ENCODE data around the gene WFS1.

WFS1 gene

DNA sequence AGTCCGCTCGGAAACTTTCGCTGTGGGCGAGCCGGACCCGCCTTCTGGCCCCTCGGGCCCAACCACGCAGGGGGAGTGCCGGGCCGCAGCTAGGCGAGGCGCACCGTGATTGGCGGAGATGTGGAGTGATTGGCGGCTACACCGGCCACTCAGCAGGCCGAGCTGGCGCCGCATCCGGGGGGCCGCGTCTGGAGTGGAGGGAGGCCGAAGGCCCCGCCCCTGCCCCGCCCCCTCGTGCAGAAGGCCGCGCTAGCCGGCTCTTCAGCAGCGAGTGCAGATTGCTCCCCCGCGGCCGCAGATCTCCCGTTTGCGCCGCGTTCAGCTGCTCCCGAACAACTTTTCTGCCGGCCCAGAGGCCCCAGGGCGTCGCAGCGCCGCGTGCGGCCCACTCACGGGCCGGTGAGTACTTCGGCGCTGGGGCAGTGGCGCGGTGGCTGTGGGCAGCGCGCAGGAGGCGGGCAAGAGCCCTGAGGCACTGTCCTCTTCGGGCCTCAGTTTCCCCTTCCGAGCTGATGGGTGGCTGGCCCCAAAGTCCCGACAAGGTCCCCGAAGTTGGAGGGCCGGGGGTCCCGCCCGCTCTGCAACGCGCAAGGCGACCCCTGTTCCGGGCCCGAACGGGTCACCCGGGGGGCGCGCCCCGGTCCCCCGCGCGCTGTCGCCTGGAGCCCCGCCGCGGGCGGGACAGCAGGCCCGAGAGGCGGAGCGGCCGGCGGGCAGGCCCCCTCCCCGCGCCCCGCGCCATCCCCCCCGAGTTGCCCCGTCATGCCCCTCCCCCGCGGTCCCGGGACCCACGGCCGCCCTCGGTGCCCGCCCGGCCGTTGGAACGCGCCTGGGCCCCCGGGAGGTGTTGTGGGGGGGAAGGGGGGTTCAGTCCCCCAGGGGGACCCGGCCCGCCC lies at the start of gene WFS1:
Gene WFS1, plus strand, starts transcription at position 235 of the 896 bp plus-strand sequence. CDS start 7,606 bp downstream, outside the sequence.
- DNase-seq = peak; percentile 98

DNA sequence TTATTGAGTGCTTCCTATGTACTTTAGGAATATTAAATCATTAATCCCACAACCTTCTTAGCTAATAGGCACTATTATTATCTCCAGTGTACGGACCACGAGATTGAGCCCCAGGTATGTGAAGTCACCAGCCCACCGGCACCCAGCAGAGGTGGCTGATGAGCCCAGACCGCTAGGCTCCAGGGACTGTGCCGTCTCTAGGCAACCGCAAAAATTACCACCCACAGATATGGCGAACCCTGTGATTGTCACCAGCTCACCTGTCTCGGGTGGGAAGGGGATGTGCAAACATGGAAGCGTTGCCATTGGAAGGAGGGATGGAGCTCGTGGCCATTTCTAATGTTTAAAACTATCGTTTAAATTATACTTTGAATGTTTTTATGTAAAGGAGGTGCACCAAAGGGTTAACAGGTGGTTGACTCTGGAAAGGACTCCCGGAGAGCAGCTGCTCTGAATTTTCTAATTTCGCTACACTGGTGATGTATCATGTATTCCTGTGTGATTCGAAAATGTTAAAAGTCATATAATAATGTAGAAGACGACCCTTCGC lies 48.3 kb upstream of the WFS1 start:
- DNase-seq = no peak

- DNase-seq = peak; percentile 22 to 28
Measured at GRCh38 chr4:6221851-6222760, 47.5 kb upstream of the WFS1 start.

GRCh38 chr4:6222761-6223292 lies 46.8 kb upstream of the WFS1 start:
- no peak for DNase-seq

- no peak for DNase-seq
Measured at GRCh38 chr4:6224735-6225134, 44.9 kb upstream of the WFS1 start.

DNA sequence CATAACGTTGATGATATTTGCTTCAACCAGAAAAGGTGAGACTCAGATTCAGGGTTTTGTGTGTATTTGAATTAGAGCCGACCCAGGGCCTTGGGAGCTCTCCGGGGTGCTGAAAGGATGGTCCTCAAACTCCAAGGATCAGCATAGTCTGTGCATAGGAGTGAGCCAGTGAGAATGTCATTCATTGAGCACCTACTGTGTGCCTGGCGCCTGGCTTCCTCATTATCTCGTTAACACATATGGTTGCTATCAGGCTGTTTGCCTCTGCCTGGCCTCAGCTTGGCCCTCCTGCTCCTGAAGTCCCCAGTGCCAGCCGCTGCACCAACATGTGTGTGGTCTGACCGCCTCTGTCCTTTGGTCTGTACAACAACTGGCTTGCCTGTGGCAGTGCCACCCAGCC lies 44.2 kb upstream of the WFS1 start:
- peak in 1 of 2 donors; percentile 13 for DNase-seq

DNA sequence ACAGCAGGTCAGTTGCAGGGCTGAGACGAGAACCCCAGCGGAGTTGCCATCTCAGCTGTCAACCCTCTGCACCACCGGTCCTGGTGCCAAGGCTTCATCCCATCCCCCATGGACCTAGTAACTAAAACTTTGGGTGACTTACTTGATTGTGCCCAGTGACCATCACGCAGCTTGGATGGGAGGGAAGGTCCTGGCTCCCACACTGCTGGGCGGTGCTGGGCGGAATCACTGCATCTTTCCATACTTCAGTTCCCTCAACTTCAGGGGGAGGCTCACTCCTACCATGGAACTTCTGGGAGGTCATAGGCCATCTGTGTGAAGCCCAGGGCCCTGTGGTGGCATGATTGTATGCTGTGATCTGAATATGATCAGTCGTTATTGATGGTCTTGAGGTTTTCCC lies 43.1 kb upstream of the WFS1 start:
- DNase-seq = no peak

DNA sequence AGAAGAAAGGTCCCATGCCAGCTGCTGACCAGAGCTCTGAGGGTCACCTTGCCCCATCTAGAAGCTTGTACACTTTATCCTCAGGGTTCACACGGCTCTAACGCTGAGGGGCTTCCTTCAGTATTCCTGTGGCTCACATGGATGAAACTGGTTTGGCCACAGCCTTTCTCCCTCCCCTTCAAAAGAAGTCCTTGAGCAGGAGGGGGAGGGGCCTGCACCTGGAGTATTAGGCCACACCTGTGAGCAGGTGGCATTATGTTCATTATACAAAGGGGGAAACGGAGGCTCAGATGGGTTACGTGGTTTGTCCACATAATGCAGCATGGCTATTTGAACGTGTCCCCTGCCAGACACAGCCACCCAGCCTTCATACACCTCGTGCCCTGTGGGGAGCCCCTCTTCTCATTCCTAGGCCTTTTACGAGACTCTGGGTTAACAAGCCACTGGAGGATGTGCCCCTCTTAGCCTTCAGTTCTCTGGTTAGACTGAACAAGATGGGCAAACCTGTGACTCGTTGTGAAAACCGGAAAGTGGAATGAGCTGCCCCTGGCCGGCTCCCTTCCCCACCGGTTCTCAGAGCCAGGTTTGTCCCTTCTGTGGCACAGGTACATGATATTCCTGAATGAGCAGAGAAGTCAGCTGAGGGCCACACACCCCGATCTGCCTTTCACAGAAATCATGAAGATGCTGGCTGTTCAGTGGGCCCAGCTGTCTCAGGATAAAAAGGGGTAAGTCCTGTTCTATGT lies 42.1 kb upstream of the WFS1 start:
- no peak for DNase-seq

DNA sequence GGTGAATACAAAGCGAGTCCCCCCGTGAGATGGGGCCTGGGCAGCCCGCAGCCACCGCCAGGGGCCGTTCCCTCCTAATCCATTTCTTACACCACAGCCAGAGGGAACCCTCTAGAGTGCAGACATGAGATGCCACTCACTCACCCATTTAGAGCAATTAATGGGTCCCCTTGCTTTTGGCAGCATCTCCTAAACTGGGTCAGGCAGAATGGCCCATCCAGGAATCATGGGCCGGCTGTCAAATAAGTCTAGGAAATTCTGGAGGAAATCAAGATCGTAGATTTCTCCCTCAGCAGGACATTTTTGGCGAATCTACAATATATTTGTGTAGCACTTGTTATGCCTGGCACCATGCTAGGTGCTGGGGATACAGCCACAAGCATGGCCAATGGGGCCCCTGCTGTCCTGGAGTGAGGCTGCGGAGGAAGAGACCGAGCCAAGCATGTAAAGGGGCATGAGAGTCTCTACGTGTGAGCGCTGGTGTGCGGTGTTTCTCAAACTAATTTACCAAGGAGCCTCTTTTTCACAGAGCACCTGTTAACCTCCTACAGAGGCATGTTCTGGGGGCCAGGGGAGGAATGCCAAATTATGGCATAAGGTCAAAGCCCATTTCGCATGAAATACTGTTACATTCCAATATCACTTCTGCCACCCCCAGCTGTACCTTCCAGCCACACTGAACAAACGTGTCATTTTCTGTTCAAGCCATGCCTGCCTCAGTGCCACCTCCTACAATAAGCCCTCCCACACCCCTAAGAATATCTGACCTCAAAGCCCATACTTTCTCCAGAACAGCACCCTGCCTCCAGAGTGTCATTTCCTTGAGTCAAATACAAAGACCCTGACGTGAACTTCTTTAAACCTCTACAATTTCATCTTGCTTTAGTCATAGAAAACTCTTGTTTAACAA lies 41.2 kb upstream of the WFS1 start:
- DNase-seq = no peak

GRCh38 chr4:6229095-6229494 lies 40.6 kb upstream of the WFS1 start:
- no peak for DNase-seq

- no peak for DNase-seq
Measured at GRCh38 chr4:6229671-6230501, 39.8 kb upstream of the WFS1 start.

DNA sequence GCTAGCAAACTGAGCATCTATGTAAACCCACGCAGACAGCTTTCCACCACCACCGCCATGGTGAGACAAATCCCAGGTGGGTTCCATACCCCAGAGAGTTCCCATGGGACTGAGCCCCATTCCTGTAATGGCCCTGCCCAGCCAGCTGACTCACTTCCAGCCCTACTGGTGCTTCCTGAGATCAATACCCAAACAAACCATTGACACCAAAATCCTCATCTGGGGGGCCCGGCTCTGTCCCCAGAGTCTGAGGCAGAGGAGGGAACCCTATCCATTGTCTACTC lies 39.2 kb upstream of the WFS1 start:
- no peak for DNase-seq

DNA sequence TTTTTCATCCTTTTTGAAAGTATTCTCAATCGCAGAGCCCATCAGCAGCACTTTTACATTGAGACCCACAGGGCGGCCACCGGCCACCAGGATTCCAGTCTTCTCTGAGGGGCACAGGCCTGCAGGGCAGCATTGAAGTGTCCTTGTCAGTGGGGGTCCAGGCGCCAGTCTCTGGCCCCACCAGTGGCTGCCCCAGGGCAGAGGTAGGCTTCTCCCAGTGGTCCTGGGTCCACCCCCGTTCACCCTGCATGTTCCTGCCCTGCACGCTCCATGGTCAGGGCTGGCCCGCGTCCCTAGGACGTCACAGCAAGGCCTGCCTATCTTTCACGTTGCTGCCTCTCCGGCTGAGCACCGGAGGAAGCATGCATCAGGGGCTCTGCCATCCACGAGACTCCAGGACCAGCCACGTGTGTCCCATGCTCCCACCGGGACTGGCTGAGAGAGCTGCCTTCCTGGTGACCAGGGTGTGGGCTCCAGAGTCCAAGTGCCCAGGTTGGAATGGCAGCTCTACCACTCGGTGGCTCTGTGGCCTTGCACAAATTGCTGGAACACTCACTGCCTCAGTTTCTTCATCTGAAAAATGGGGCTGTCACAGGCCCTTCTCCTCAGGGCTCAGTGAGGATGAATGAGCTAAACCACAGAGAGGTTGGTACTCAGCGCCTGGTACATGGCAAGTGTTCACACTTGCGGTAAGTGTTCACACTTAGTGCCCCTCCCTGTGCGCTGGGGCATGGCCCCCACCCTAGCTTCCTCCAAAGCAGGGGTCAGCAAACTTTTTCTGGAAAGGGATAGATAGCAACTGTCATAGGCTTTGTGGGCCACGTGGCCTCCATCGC lies 38.6 kb upstream of the WFS1 start:
- DNase-seq = no peak

DNA sequence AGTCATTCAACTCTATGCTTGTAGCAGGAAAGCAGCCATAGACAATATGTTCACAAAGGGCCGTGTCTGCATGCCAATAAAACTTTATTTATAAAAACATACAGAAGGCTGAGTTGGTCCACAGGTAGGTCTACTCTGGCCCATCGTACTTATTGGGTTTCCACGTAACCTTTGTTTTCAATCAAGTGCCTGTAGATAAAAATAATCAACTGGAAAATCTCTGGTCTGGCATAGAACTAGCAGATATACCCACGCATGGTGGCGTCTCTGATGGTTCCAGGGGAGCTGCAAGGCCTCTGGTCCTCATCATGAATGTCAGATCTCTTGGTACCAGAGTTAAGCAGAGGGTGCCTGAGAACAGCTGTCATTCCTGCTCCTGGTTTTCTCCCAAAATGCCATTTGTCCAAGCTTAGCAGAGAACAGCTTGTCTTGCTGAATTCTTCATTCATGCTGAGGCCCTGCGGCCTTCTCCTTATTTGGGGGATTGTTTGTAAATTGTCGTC lies 37.9 kb upstream of the WFS1 start:
- no peak for DNase-seq

GRCh38 chr4:6232836-6233785 lies 36.5 kb upstream of the WFS1 start:
- no peak for DNase-seq

DNA sequence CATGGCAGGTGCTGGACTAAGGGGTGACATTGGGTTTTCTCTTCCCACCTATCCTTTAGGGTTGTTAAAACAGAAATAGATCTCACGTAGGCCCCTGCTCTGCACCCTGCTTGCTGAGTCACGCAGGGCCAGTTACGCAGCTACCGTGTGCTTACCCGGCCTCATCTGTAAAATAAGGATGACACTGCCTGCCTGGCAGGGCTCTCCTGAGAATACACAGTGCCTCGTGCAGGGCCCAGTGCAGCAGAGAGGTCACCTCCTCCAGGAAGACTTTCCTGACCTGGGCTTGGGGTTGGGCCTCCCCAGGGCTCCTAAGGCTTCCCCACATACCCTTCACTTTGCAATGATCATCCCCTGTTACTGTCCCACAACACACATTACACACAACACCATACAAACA lies 35.7 kb upstream of the WFS1 start:
- no peak for DNase-seq

GRCh38 chr4:6235012-6235411 lies 34.6 kb upstream of the WFS1 start:
- no peak for DNase-seq

Measured in stimulated activated CD4-positive, alpha-beta T cell treated with anti-CD3 and anti-CD28 coated beads, Interleukin-2, amount 100 ng/mL, for 24 hours (primary cell).